Brain microvascular endothelial cell (primary cell): ENCODE results near the gene SRBD1.

ENCODE experiments used
- DNase-seq: peaks from one replicate; pipeline ENCODE4 v3.0.0-alpha.2; 2020
- H3K27ac ChIP-seq: fragments of 250-450 bp; sonication (Bioruptor Pico); 2 replicates; pipeline ENCODE4 v1.5.1; 2020; ENCODE audit warnings: mild to moderate bottlenecking, moderate library complexity
- H3K27me3 ChIP-seq: fragments of 250-450 bp; sonication (Bioruptor Pico); replicated peaks from 2 replicates; pipeline ENCODE4 v1.5.1; 2020; ENCODE audit warnings: mild to moderate bottlenecking
- H3K36me3 ChIP-seq: fragments of 250-450 bp; sonication (Bioruptor Pico); replicated peaks from 2 replicates; pipeline ENCODE4 v1.5.1; 2020; ENCODE audit warnings: mild to moderate bottlenecking
- H3K4me3 ChIP-seq: 2 replicates; pipeline ENCODE4 v1.5.1; 2011; ENCODE audit warnings: low read depth, mild to moderate bottlenecking, control low read depth, low read length, moderate library complexity
- CTCF ChIP-seq: IDR thresholded peaks from 2 replicates; pipeline ENCODE4 v1.5.1; 2011; ENCODE audit warnings: low read depth, mild to moderate bottlenecking, moderate library complexity, low read length, control low read depth, inconsistent platforms; ENCODE audit errors: missing control alignments
- in situ Hi-C: cut with HindIII; loops from 2 replicates; pipeline ENCODE4 v1.10.0; 2017; ENCODE audit warnings: low sequenced_read_pairs, low pct_ligation_motif_present

The SRBD1 gene

GRCh38 chr2:45394216-45394615 is 216.9 kb downstream of the SRBD1 start:
- DNase-seq = no peak
- Histone ChIP-seq H3K27ac (no peak overlapping the region), H3K27me3 (no peaks in the 10 kb centered on the region), H3K36me3 (no peaks in the 10 kb centered on the region), H3K4me3 (no peak overlapping the region)
- TF ChIP-seq CTCF = no peak
- in situ Hi-C loops = no loop called here

GRCh38 chr2:45391866-45392265 is 219.2 kb downstream of the SRBD1 start:
- Histone ChIP-seq H3K27ac (no peak overlapping the region), H3K36me3 (no peaks in the 10 kb centered on the region), H3K27me3 (no peaks in the 10 kb centered on the region), H3K4me3 (no peak overlapping the region)
- no peak for DNase-seq
- in situ Hi-C loops = no loop called here
- no peak for TF ChIP-seq CTCF

GRCh38 chr2:45390861-45391260 is 220.2 kb downstream of the SRBD1 start:
- TF ChIP-seq CTCF = no peak
- H3K27ac ChIP-seq = no peak overlapping the region
- no peak for DNase-seq
- no peak overlapping the region for H3K4me3 ChIP-seq
- no peaks in the 10 kb centered on the region for H3K36me3 ChIP-seq
- H3K27me3 ChIP-seq = no peaks in the 10 kb centered on the region
- in situ Hi-C loops = no loop called here

- TF ChIP-seq CTCF = no peak
- Histone ChIP-seq H3K27ac (no peak overlapping the region), H3K27me3 (no peaks in the 10 kb centered on the region), H3K36me3 (no peaks in the 10 kb centered on the region), H3K4me3 (no peak overlapping the region)
- DNase-seq = no peak
- in situ Hi-C loops = no loop called here
These were observed 220.6 kb downstream of the SRBD1 start for GRCh38 chr2:45390441-45390840.

- H3K27ac ChIP-seq = no peak overlapping the region
- no peak overlapping the region for H3K4me3 ChIP-seq
- no peak for TF ChIP-seq CTCF
- no peaks in the 10 kb centered on the region for H3K36me3 ChIP-seq
- in situ Hi-C loops = no loop called here
- no peaks in the 10 kb centered on the region for H3K27me3 ChIP-seq
- no peak for DNase-seq
These were observed 222.4 kb downstream of the SRBD1 start for GRCh38 chr2:45388541-45389100.

- Histone ChIP-seq H3K27me3 (no peaks in the 10 kb centered on the region), H3K36me3 (no peaks in the 10 kb centered on the region), H3K4me3 (no peak overlapping the region), H3K27ac (no peak overlapping the region)
- TF ChIP-seq CTCF = no peak
- peak; percentile 71 for DNase-seq
- in situ Hi-C loops = no loop called here
These were observed 228.3 kb downstream of the SRBD1 start for GRCh38 chr2:45382744-45383143.
